GM18499 (cell line): ENCODE data around the gene DIP2C.

Experiments
- ATAC-seq: cut with Tn5 transposase; IDR thresholded peaks from one replicate; pipeline ENCODE4 v1.9.1; 2021; ENCODE audit warnings: moderate number of reproducible peaks; ENCODE audit not compliant: insufficient read depth, unreplicated experiment

DIP2C gene

DNA sequence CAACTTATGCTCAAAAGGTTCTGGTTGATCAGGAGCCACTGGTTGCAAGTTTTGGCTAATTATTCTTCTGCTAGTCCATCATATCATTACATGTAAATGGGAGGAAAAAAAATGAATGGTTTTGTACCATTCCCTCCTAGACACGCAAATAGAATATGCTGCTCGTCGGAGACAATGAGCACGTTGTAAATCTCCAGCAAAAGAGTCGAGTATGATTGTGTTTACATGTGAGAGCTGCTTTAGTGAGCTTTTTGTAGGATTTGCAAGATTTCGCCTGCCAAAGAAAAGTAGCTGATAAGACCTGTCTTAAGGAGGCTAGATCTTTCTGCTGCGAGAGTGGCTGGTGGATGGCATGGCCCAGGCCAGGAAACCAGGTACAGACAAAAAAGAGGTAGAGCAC, 445.2 kb downstream of the DIP2C start:
- no peak for ATAC-seq

DNA sequence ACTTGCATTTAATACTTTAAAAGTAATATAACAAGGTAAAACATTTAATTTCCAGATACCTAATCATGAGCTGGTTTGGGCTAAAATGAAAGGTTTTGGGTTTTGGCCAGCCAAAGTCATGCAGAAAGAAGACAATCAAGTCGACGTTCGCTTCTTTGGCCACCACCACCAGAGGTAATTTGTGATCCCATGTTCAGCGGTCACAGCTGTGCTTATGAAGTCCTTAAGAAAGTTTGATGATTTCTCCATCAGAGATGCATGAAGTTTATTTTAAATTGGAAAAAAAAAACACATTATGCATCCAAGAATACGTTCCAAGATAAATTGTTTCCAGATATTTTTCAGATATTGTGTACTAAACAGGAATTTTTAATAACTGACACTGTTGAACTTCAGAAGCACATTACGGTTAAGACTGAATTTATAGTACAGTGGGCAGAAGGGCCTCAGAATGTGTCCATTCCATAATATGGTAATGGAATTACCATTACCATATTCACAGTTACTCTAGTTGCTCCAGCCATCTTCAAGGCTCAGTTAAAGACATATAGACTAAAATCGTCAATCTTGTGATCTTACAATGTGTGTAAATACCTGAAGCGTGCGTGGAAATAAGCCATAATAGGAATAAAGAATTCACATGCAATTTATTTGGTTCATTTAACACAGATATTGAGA, 447.4 kb downstream of the DIP2C start:
- no peak for ATAC-seq

DNA sequence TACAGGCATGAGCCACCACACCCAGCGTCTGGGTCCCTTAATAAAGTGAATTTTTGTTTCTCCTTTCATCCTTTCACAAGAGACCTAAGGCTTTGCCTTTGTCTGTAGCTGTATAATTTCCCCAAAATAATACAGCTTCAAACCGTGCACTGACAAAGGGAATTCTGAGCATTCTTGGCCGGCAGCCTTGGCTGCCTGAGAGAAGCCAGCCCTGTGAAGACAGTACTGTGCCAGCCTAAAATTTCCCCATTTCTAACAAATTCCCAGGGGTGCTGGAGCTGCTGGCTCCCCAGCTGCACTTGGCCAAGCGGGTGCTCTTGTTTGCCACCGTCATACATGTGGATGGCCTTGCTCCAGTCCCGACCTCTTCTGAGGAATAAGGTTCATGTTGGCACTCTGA, 448.0 kb downstream of the DIP2C start:
- no peak for ATAC-seq

DNA sequence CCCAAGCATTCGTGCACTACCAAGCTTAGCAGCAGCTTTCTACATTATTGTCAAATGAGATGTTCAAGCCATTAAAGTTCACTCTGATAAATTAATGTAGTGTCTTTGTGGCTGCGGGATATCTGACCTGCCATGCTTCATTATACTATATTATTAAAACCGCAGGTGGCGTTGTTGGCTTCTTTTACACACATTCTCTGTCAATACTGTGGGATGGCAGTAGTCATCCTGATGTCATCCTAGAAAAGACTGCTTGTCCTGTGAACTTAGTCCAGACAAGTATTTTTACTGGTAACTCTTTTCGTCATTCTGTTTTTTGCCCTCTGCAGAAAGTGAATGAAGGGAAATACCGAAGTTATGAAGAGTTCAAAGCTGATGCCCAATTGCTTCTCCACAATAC, 450.4 kb downstream of the DIP2C start:
- no peak for ATAC-seq

DNA sequence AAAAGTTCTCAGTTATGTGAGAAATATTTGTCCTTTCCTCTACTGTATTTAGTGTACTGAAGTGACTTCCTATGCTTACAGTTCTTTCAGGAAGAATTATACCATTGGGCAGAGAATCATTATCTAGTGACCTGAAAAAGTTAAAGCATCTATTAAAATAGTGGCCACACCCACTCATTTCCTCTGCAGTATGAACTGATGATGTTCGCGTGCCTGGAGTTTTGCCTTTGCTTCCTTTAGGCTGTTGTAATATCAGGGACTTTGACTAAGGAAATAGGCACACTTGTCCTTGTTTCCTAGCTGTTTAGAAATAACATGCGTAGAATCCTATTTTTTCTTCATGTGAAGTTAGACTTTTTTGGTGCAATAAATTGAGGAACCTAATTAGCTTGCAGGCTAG, 453.6 kb downstream of the DIP2C start:
- no peak for ATAC-seq

DNA sequence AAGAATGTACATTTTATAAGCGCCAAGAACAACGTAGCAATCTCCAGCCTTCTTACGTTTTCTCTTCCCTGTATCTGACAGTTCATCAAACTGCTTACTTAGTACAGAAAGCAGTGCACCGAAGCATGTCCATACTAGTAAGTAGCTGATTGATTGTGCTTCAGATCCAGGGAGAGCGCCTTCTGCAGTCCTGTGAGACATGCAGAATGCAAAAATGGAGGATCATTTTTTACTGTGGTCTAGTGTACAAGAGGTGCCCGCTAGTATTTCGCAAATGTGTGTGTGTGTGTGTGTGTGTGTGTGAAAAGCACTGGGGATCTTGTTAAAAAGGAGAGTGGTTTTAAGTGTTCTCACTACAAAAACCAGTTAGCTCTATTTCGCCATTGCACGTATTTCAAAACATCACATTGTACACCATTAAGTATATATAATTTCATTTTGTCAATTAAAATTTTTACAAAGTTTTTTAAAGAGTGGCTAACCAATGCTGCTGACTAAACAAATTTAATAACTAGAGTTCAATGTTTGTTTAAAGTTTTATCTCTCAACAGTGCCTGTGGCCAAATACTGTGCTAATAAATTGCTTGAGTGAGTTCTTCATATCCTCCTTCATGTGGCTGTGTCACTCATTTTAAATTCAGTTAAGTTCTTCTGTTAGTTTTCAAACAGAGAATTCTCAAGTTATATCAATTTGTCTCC, 454.6 kb downstream of the DIP2C start:
- ATAC-seq: no peak

DNA sequence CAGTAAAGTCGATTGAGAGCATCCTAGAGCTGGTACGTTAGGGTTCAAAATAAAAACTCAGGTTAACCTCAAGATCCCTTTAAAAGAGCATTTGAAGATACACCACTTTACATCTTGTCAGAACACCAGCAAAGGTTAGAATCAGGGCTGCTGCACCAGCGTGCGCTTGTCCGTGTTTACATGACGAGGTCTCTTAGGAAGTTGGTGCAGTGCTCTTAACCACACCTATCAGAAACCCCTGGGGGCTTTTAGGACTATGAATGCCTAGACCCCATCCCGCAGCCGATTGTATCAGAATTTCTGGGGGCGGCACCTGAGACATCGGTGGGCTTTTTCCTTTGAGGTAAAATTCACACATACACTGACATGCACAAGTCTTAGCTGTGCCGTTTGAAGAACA, 456.6 kb downstream of the DIP2C start:
- no peak for ATAC-seq

DNA sequence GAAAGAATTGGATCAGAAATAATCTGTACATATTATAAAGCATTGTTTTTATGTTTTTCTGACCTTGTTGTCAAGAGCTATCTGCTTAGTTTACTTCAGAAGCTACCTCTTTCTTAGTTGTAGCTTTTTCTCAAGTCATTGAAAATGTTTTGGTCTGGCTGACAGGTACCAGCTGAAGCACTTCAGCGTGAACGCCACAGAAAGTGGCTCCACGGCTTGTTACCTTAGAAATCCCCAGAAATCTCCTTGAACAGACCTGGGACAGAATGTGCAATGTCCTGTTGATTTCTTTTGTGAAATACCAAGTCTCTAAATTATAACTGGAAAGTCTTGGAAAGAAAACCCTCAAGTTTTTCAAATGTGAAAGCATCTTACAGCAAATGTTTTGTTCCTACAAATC, 457.4 kb downstream of the DIP2C start:
- ATAC-seq: no peak

DNA sequence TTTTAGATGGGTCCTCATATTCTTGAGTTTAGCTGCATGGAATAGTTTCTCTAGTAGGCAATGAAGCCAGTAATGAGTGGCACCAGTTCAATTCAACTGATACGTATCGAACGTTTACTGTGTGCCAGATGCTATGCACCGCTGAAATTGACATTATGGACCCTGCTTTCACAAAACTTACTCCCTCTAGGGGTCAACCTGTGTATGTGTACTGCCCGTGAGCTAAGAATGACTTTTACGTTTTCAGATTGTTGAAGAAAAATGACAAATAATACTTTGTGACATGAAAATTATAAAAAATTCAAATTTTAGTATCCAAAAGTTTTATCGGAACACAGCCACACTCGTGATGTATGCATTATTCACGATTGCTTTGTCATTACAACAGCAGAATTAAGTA, 458.7 kb downstream of the DIP2C start:
- ATAC-seq: no peak

DNA sequence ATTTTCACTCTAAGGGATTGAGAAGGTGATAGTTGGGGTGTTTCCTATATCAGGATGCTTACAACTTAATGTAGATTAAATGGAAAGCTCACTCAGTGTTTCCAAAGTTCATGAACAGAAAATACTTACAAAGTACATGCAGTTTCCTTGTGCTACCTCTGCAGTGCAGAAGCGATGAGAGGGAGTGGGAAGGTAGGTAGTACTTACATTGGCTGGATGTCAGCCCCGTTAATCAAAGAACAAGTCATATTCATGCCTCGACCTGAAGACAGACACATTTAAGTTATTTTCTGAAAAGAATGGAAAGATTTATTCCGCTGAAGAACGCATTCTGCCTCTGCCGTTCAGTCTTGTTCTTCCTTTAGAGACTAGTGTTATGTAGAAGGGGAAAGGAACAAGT, 461.1 kb downstream of the DIP2C start:
- ATAC-seq: no peak

DNA sequence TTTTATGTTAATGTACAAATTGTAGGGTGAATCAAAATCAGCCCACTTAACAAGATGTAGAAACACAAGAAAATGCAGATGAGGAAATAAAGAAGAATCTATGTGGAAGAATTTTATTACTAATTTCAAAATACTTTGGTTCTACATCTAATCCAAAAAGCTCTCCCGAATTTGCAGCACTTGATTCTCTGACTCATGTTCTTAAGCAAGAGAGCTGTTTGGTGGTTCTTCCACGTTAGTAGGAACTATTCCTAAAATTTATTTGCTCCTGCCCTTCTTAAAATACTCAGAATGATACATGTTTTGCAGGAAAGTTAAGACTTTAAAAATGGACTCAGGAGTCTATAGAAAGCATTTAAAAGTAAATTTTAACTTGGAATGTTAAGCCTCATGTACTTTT, 462.5 kb downstream of the DIP2C start:
- no peak for ATAC-seq

DNA sequence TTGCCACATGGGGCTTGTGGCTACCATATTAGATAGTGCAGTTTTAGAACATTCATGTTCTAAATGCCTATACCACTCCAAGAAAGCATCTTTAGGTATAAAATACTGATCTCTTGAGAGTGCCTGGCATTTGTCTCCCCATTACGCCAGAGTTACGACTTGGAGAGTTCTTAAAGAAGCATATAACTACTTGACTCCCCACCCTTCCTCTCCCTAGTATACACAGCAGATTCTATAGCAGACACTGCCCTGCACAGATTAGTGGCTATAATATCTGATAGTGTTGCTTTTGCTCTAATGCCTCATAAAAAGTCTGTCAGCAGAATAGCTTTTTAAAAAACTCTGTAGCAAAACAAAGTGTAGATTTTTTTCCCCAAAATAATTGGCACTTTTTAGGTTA, 463.4 kb downstream of the DIP2C start:
- no peak for ATAC-seq

DNA sequence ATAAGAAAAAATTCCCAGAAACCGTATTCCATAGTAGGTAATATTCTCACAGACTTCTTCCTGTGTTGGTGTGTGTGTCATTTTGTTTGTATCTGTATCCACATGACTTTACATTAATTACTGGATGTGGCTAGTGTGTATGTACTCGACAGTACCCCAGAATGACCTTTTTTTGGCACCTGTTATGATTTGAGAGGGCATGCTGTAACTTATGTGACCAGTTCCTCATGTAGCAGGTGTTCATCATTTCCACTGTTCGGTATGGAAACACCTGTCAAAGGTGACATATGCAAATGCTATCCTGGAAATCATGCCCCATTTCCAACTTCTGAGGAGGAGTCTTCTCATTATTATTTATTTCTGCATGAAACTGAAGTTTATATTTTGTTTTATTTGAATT, 464.9 kb downstream of the DIP2C start:
- no peak for ATAC-seq
